Natural killer cell (primary cell): Measurements from ENCODE around the gene TIPRL. TPM values are rescaled to one million over a fixed set of nuclear protein-coding genes. Genes with fewer than 3 reads are reported as not detected.

Experiments
- ATAC-seq, 3 donors: fragments of 150-1000 bp in 2 of 3; fragments of 200-7000 bp in 1 of 3; cut with Tn5 transposase; 1 replicate in 1 of 3; 2 replicates in 2 of 3; pipeline ENCODE4 v1.10.0; 2021; ENCODE audit warnings: mild to moderate bottlenecking in 2 of 3, moderate library complexity in 2 of 3
- DNase-seq, 2 donors: peaks; one replicate each; pipeline versions ENCODE4 v3.0.0 to v3.0.0-alpha.2; 2013 to 2021; ENCODE audit warnings: mixed read lengths in 1 of 2
- H3K27ac ChIP-seq: one replicate; pipeline ENCODE4 v1.5.1; 2013; ENCODE audit warnings: mild to moderate bottlenecking, low read length
- H3K27me3 ChIP-seq: one replicate; pipeline ENCODE4 v1.6.1; 2013; ENCODE audit warnings: low read length; ENCODE audit not compliant: control insufficient read depth, insufficient read depth
- H3K36me3 ChIP-seq: one replicate; pipeline ENCODE4 v1.6.1; 2013; ENCODE audit warnings: low read length; ENCODE audit not compliant: control insufficient read depth, insufficient read depth
- H3K4me1 ChIP-seq: one replicate; pipeline ENCODE4 v1.6.1; 2013; ENCODE audit warnings: low read length; ENCODE audit not compliant: control insufficient read depth, insufficient read depth
- H3K4me3 ChIP-seq: one replicate; pipeline ENCODE4 v1.5.1; 2013; ENCODE audit warnings: low read length
- H3K9me3 ChIP-seq: one replicate; pipeline ENCODE4 v1.6.1; 2013; ENCODE audit warnings: low read length; ENCODE audit not compliant: control insufficient read depth, insufficient read depth
- H3K27ac Mint-ChIP-seq, 2 donors: one replicate each; pipeline ENCODE4 v1.8.0; 2022; ENCODE audit warnings: mild to moderate bottlenecking in 2 of 2, mixed read lengths in 2 of 2, moderate library complexity in 1 of 2
- H3K27me3 Mint-ChIP-seq, 2 donors: one replicate each; pipeline ENCODE4 v1.8.0; 2022; ENCODE audit warnings: low read depth in 2 of 2, mixed read lengths in 2 of 2
- H3K36me3 Mint-ChIP-seq: one replicate; pipeline ENCODE4 v1.8.0; 2022; ENCODE audit warnings: mixed read lengths
- H3K4me1 Mint-ChIP-seq, 2 donors: one replicate each; pipeline ENCODE4 v1.8.0; 2022; ENCODE audit warnings: mixed read lengths in 2 of 2
- H3K4me3 Mint-ChIP-seq: one replicate; pipeline ENCODE4 v1.8.0; 2022; ENCODE audit warnings: mild to moderate bottlenecking, moderate library complexity, mixed read lengths
- H3K9me3 Mint-ChIP-seq, 2 donors: one replicate each; pipeline ENCODE4 v1.8.0; 2022; ENCODE audit warnings: mixed read lengths in 2 of 2
- CTCF ChIP-seq: fragments of 200-600 bp; IDR thresholded peaks from one replicate; pipeline ENCODE4 v1.8.0; 2022; ENCODE audit warnings: antibody characterized with exemption
- WGBS: methylation state at CpG from one replicate; pipeline ENCODE4 v1.1.7; 2013; ENCODE audit warnings: missing lambda C conversion rate; ENCODE audit not compliant: insufficient coverage; 5-methylcytosine and 5-hydroxymethylcytosine counted together
- intact Hi-C: fragments of 100-400 bp; cut with micrococcal nuclease; formaldehyde crosslinking; loops from one replicate; pipeline ENCODE4 v1.14.2; 2022
- total RNA-seq, 4 donors: library from RNA; stranded (reverse); fragments of 120-200 nt in 1 of 4; gene quantifications; one replicate each; pipeline versions ENCODE4 v1.2.3 to v1.2.4, GENCODE V29; 2013 to 2022

Gene TIPRL
- total RNA-seq, 3 donors from 2014 or later (not counting 1 experiment from before 2014, with no cell fraction given) = 23.5 to 27.4 (median 25.6) TPM

- peak overlapping the region in 1 of 2 donors; percentile 87 for H3K27ac Mint-ChIP-seq
- TF ChIP-seq CTCF = no peak
- no peaks in the 10 kb centered on the region for H3K27me3 Mint-ChIP-seq
- DNase-seq (no peak), ATAC-seq (no peak)
- H3K4me3 Mint-ChIP-seq = peak overlapping the region; percentile 90
- H3K9me3 ChIP-seq = no peaks in the 10 kb centered on the region
- H3K4me1 ChIP-seq = peaks cover 38% of the 10 kb centered on the region
- intact Hi-C loops = loop anchor here (5.0 to 10.0 kb wide), 2 partner anchors 135 to 1137 kb away; partner anchors contain the start of genes BLZF1 and NME7
- H3K27ac ChIP-seq = no peak overlapping the region
- WGBS = 95% methylated on average over 3 of the region's 4 CpGs
- no peak overlapping the region for H3K4me3 ChIP-seq
- H3K9me3 Mint-ChIP-seq = no peaks in the 10 kb centered on the region
- no peaks in the 10 kb centered on the region for H3K27me3 ChIP-seq
- H3K36me3 ChIP-seq = peaks cover 36% of the 10 kb centered on the region
- H3K36me3 Mint-ChIP-seq = peaks cover 10% of the 10 kb centered on the region
- peaks cover 72 to 89% of the 10 kb centered on the region in 2 donors for H3K4me1 Mint-ChIP-seq
Observed at GRCh38 chr1:168229893-168230292, 51.1 kb downstream of the TIPRL start.

GRCh38 chr1:168230709-168231108 is 51.9 kb downstream of the TIPRL start:
- ATAC-seq (no peak), DNase-seq (no peak)
- 98% methylated on average over 3 of the region's 3 CpGs for WGBS
- no peaks in the 10 kb centered on the region for H3K9me3 Mint-ChIP-seq
- no peak overlapping the region for H3K27ac ChIP-seq
- intact Hi-C loops = loop anchor here (10.0 kb wide), 1 partner anchor 134 kb away; no protein-coding TSS in a partner anchor
- no peak overlapping the region for H3K4me3 ChIP-seq
- peaks cover 11% of the 10 kb centered on the region for H3K36me3 Mint-ChIP-seq
- H3K36me3 ChIP-seq = peaks cover 43% of the 10 kb centered on the region
- H3K27ac Mint-ChIP-seq = no peak overlapping the region
- TF ChIP-seq CTCF = no peak
- H3K4me3 Mint-ChIP-seq = no peak overlapping the region
- H3K9me3 ChIP-seq = no peaks in the 10 kb centered on the region
- H3K27me3 Mint-ChIP-seq = no peaks in the 10 kb centered on the region
- peaks cover 76 to 89% of the 10 kb centered on the region in 2 donors for H3K4me1 Mint-ChIP-seq
- H3K4me1 ChIP-seq = peaks cover 30% of the 10 kb centered on the region
- no peaks in the 10 kb centered on the region for H3K27me3 ChIP-seq

GRCh38 chr1:168234846-168235547 is 56.2 kb downstream of the TIPRL start:
- peak; percentile 88 to 98 (median 97) for ATAC-seq
- Mint-ChIP-seq H3K4me1 (peaks cover 61 to 71% of the 10 kb centered on the region in 2 donors), H3K27ac (peak overlapping the region; percentile 65 to 71), H3K36me3 (peaks cover 37% of the 10 kb centered on the region), H3K9me3 (no peaks in the 10 kb centered on the region), H3K4me3 (no peak overlapping the region), H3K27me3 (no peaks in the 10 kb centered on the region)
- peak; percentile 22 to 69 for DNase-seq
- Histone ChIP-seq H3K36me3 (peaks cover 78% of the 10 kb centered on the region), H3K4me1 (peaks cover 3% of the 10 kb centered on the region), H3K9me3 (no peaks in the 10 kb centered on the region), H3K4me3 (no peak overlapping the region), H3K27me3 (no peaks in the 10 kb centered on the region), H3K27ac (no peak overlapping the region)
- intact Hi-C loops = loop anchor here (2.0 to 10.0 kb wide), 2 partner anchors 56 to 130 kb away; partner anchors contain the start of gene TIPRL
- TF ChIP-seq CTCF = peak; percentile 70
- WGBS = 86% methylated on average over 7 of the region's 8 CpGs
